HepG2 (cell line): ENCODE data around the gene ARPC1A. TPM values are rescaled to one million over a fixed set of nuclear protein-coding genes. Genes with fewer than 3 reads are reported as not detected.
A peak's percentile ranks its signal among the peaks of the same experiment; 100 is the strongest.

Source experiments
- CSRNP1 ChIP-seq: sonication (generic); formaldehyde crosslinking; IDR thresholded peaks from 2 replicates; pipeline ENCODE4 v1.8.1; 2023; ENCODE audit warnings: mild to moderate bottlenecking, missing genetic modification reagents
- ELK4 ChIP-seq: sonication (generic); formaldehyde crosslinking; IDR thresholded peaks from 2 replicates; pipeline ENCODE4 v1.9.0; 2021; ENCODE audit warnings: missing genetic modification reagents, borderline replicate concordance
- EP300 ChIP-seq, 3 experiments: sonication (generic) in 1 of 3; formaldehyde crosslinking in 1 of 3; IDR thresholded peaks; 2 replicates each; pipeline versions ENCODE4 v1.5.1 to v1.6.1; 2011 to 2020; ENCODE audit warnings: low read depth in 2 of 3, low read length in 2 of 3, borderline replicate concordance in 1 of 3, improper control_type of control experiment in 1 of 3, mild to moderate bottlenecking in 1 of 3, missing genetic modification reagents in 1 of 3, moderate library complexity in 1 of 3
- MIER2 ChIP-seq: IDR thresholded peaks from 2 replicates; pipeline ENCODE4 v1.6.1; 2016; ENCODE audit warnings: missing biosample characterization, missing genetic modification reagents
- MIXL1 ChIP-seq: IDR thresholded peaks from 2 replicates; pipeline ENCODE4 v1.6.1; 2016
- MLXIP ChIP-seq: sonication (generic); formaldehyde crosslinking; IDR thresholded peaks from 2 replicates; pipeline ENCODE4 v1.9.0; 2021; ENCODE audit warnings: missing genetic modification reagents, borderline replicate concordance
- RBM22 ChIP-seq: fragments of 200-400 bp; formaldehyde crosslinking; optimal IDR thresholded peaks from 2 replicates; pipeline ENCODE3; 2017; ENCODE audit warnings: mild to moderate bottlenecking, low read length, moderate library complexity
- SNAPC4 ChIP-seq: sonication (generic); formaldehyde crosslinking; IDR thresholded peaks from 2 replicates; pipeline ENCODE4 v1.4.0; 2020; ENCODE audit warnings: mild to moderate bottlenecking, missing genetic modification reagents
- STAT5B ChIP-seq: sonication (generic); formaldehyde crosslinking; IDR thresholded peaks from 2 replicates; pipeline ENCODE4 v1.4.0; 2020; ENCODE audit warnings: missing genetic modification reagents
- ZBTB4 ChIP-seq: sonication (generic); formaldehyde crosslinking; IDR thresholded peaks from 2 replicates; pipeline ENCODE4 v1.4.0; 2020; ENCODE audit warnings: missing genetic modification reagents, mild to moderate bottlenecking, borderline replicate concordance
- ZNF256 ChIP-seq: sonication (generic); formaldehyde crosslinking; conservative IDR thresholded peaks from 2 replicates; pipeline ENCODE4 v1.4.0; 2020; ENCODE audit warnings: missing genetic modification reagents
- ZNF883 ChIP-seq: sonication (generic); formaldehyde crosslinking; IDR thresholded peaks from 2 replicates; pipeline ENCODE4 v1.5.1; 2020; ENCODE audit warnings: mild to moderate bottlenecking, missing genetic modification reagents; ENCODE audit errors: not compliant biosample characterization
- polyA plus RNA-seq, 8 experiments: library from polyadenylated mRNA; depleted of rRNA in 3 of 8; stranded (reverse) in 7 of 8; unstranded in 1 of 8; fragments of >200 nt; fragmentation: Illumina TruSeq in 4 of 8; extraction: Trizol in 4 of 8; gene quantifications; 2 replicates each; pipeline versions ENCODE4 v1.2.1 to v1.2.3, GENCODE V29; 2011 to 2016; ENCODE audit warnings: low read depth in 4 of 8, missing spikeins in 1 of 8, mixed read lengths in 1 of 8; ENCODE audit not compliant: insufficient read depth in 1 of 8
- total RNA-seq, 5 experiments: library from RNA; depleted of rRNA; stranded (reverse); fragments of >200 nt; fragmentation: Illumina TruSeq; extraction: Trizol; gene quantifications; 2 replicates each; pipeline ENCODE4 v1.2.3, GENCODE V29; 2016; ENCODE audit warnings: low read depth in 1 of 5

The ARPC1A gene
- total and polyA plus RNA-seq, 2 of the 13 experiments (the other 11 are each of a cell fraction or from before 2014, with no cell fraction given) = 44.3 to 88.5 TPM

- TF ChIP-seq EP300 (IDR thresholded peaks at IDR 0.05; ENCODE audit: low read depth in 2 of 2, low read length in 2 of 2) (peak in 1 of 2 experiments; percentile 46; a peak in 2 of 4 replicates), EP300 (CRISPR knock-in tag; IDR thresholded peaks at IDR 0.05; ENCODE audit: borderline replicate concordance) (no peak), ZBTB4 (0 out of 2 replicates have a peak, but pooled peaks have one; percentile 26), ELK4 (CRISPR knock-in tag) (no peak), STAT5B (no peak), ZNF883 (CRISPR knock-in tag) (no peak), CSRNP1 (CRISPR knock-in tag) (0 out of 2 replicates have a peak, but pooled peaks have one; percentile 29), SNAPC4 (no peak), MIXL1 (no peak), MIER2 (no peak), MLXIP (no peak), ZNF256 (no peak), RBM22 (no peak)
Observed at GRCh38 chr7:99380823-99381663, 55.3 kb downstream of the ARPC1A start (continued).
